ENCODE measurements around the gene SH2D1B.

SH2D1B gene

GRCh38 chr1:162380061-162380846 lies 31.7 kb downstream of the SH2D1B start:
- no peak for DNase-seq

- DNase-seq, result no peak
These were observed 35.2 kb downstream of the SH2D1B start, which contains the start of gene SPATA46 for GRCh38 chr1:162376691-162377090. Gene SPATA46, minus strand, starts transcription at chr1:162376854. Its CDS starts 64 bp downstream, at chr1:162376790.

GRCh38 chr1:162375463-162375862 lies 36.5 kb downstream of the SH2D1B start:
- DNase-seq, result no peak

GRCh38 chr1:162374406-162374805 lies 37.5 kb downstream of the SH2D1B start:
- DNase-seq, result no peak

- no peak for DNase-seq
These were observed 38.2 kb downstream of the SH2D1B start for GRCh38 chr1:162373541-162374260.

GRCh38 chr1:162373072-162373427 lies 38.9 kb downstream of the SH2D1B start:
- no peak for DNase-seq

GRCh38 chr1:162372159-162373071 lies 39.5 kb downstream of the SH2D1B start:
- no peak for DNase-seq

- no peak for DNase-seq
These were observed 40.3 kb downstream of the SH2D1B start for GRCh38 chr1:162371611-162372010.

GRCh38 chr1:162370721-162371120 lies 41.2 kb downstream of the SH2D1B start:
- no peak for DNase-seq

GRCh38 chr1:162370161-162370560 lies 41.8 kb downstream of the SH2D1B start:
- no peak for DNase-seq

- DNase-seq, result no peak
These were observed 42.4 kb downstream of the SH2D1B start for GRCh38 chr1:162369571-162369970.

- DNase-seq, result no peak
These were observed 43.5 kb downstream of the SH2D1B start for GRCh38 chr1:162368451-162368850.

- DNase-seq, result no peak
These were observed 44.2 kb downstream of the SH2D1B start for GRCh38 chr1:162367772-162368171.

GRCh38 chr1:162367073-162367472 lies 44.9 kb downstream of the SH2D1B start:
- no peak for DNase-seq

GRCh38 chr1:162366671-162367070 lies 45.3 kb downstream of the SH2D1B start:
- DNase-seq, result no peak

- no peak for DNase-seq
These were observed 45.8 kb downstream of the SH2D1B start for GRCh38 chr1:162366149-162366548.

- no peak for DNase-seq
These were observed 46.5 kb downstream of the SH2D1B start for GRCh38 chr1:162365284-162366020.

- no peak for DNase-seq
These were observed 47.4 kb downstream of the SH2D1B start for GRCh38 chr1:162364498-162364897.

GRCh38 chr1:162363823-162364222 lies 48.1 kb downstream of the SH2D1B start:
- DNase-seq, result no peak

GRCh38 chr1:162361349-162361748 lies 50.6 kb downstream of the SH2D1B start:
- DNase-seq, result no peak

- DNase-seq, result no peak
These were observed 51.1 kb downstream of the SH2D1B start for GRCh38 chr1:162360874-162361260.

GRCh38 chr1:162360237-162360873 lies 51.6 kb downstream of the SH2D1B start:
- no peak for DNase-seq

Measured in DMS 273 treated with DMSO at 0.1 percent for 48 hours (cell line).